Smooth muscle cell (in vitro differentiated cells): ENCODE results near the gene ZNF417. TPM values are rescaled to one million over a fixed set of nuclear protein-coding genes. Genes with fewer than 3 reads are reported as not detected.
A peak's percentile ranks its signal among the peaks of the same experiment; 100 is the strongest.

Source experiments
- DNase-seq: peaks from one replicate; lab custom pipeline; 2025; ENCODE audit not compliant: unreplicated experiment; lab: John Stamatoyannopoulos, UW
- H2AFZ ChIP-seq: fragments of 200-600 bp; sonication (generic); 2 replicates; pipeline ENCODE4 v1.6.0; 2016; ENCODE audit warnings: antibody characterized with exemption, low read depth, mild to moderate bottlenecking
- H3F3A ChIP-seq: fragments of 200-600 bp; sonication (generic); 2 replicates; pipeline ENCODE4 v1.6.0; 2017; ENCODE audit warnings: antibody characterized with exemption, low read depth
- H3K27ac ChIP-seq: fragments of 200-600 bp; sonication (generic); 2 replicates; pipeline ENCODE4 v1.5.1; 2016; ENCODE audit warnings: low read depth, mild to moderate bottlenecking
- H3K27me3 ChIP-seq: fragments of 200-600 bp; sonication (generic); 2 replicates; pipeline ENCODE4 v1.6.1; 2016; ENCODE audit warnings: low read depth, mild to moderate bottlenecking
- H3K36me3 ChIP-seq: fragments of 200-600 bp; sonication (generic); 2 replicates; pipeline ENCODE4 v1.5.1; 2016; ENCODE audit warnings: low read depth
- H3K4me1 ChIP-seq: fragments of 200-600 bp; sonication (generic); 2 replicates; pipeline ENCODE4 v1.5.1; 2016; ENCODE audit warnings: low read depth
- H3K4me2 ChIP-seq: fragments of 200-600 bp; sonication (generic); 2 replicates; pipeline ENCODE4 v1.6.0; 2016; ENCODE audit warnings: mild to moderate bottlenecking
- H3K4me3 ChIP-seq: fragments of 200-600 bp; sonication (generic); 2 replicates; pipeline ENCODE4 v1.5.1; 2016; ENCODE audit warnings: mild to moderate bottlenecking
- H3K79me2 ChIP-seq: fragments of 200-600 bp; sonication (generic); 2 replicates; pipeline ENCODE4 v1.6.0; 2016; ENCODE audit warnings: low read depth, mild to moderate bottlenecking
- H3K9ac ChIP-seq: fragments of 200-600 bp; sonication (generic); 2 replicates; pipeline ENCODE4 v1.6.0; 2016; ENCODE audit warnings: low read depth
- H3K9me3 ChIP-seq: fragments of 200-600 bp; sonication (generic); replicated peaks from 2 replicates; pipeline ENCODE4 v1.5.1; 2016; ENCODE audit warnings: low read depth
- H4K20me1 ChIP-seq: fragments of 200-600 bp; sonication (generic); 2 replicates; pipeline ENCODE4 v1.6.0; 2016; ENCODE audit warnings: low read depth
- CTCF ChIP-seq: fragments of 200-600 bp; sonication (generic); IDR thresholded peaks from 2 replicates; pipeline ENCODE4 v1.5.1; 2017; ENCODE audit warnings: borderline replicate concordance, mild to moderate bottlenecking, antibody characterized with exemption; ENCODE audit not compliant: insufficient read depth, poor library complexity, severe bottlenecking
- WGBS: methylation state at CpG from one replicate; pipeline ENCODE4 v1.1.7; 2016; ENCODE audit warnings: low lambda C conversion rate; 5-methylcytosine and 5-hydroxymethylcytosine counted together
- polyA plus RNA-seq: library from polyadenylated mRNA; unstranded; fragments of >200 nt; fragmentation: Nextera tagmentation; extraction: Ambion mirVana; gene quantifications from 2 replicates; pipeline ENCODE4 v1.2.1, GENCODE V29; 2016
- total RNA-seq: library from RNA; depleted of rRNA; stranded (reverse); fragments of >200 nt; gene quantifications from 2 replicates; pipeline ENCODE4 v1.2.3, GENCODE V29; 2014

The ZNF417 gene
- total and polyA plus RNA-seq, 2 experiments from 2014 or later, result 2.6 to 9.8 TPM

- Histone ChIP-seq H3K9ac (no peak overlapping the region), H3K79me2 (peaks cover 25% of the 10 kb centered on the region), H3K36me3 (no peaks in the 10 kb centered on the region), H3K4me2 (no peak overlapping the region), H4K20me1 (no peaks in the 10 kb centered on the region), H3K27me3 (no peaks in the 10 kb centered on the region), H3F3A (no peaks in the 10 kb centered on the region), H3K4me3 (no peak overlapping the region), H3K4me1 (peaks cover 7% of the 10 kb centered on the region), H3K9me3 (no peaks in the 10 kb centered on the region), H3K27ac (no peak overlapping the region), H2AFZ (no peak overlapping the region)
- no peak for DNase-seq
- WGBS, result 85% methylated on average over 12 of the region's 12 CpGs
- no peak for TF ChIP-seq CTCF
Observed at GRCh38 chr19:57949702-57950101, 33.3 kb upstream of the ZNF417 start.

GRCh38 chr19:57949296-57949695 lies 32.9 kb upstream of the ZNF417 start:
- 92% methylated on average over 18 of the region's 24 CpGs for WGBS
- Histone ChIP-seq H3K4me2 (no peak overlapping the region), H3K36me3 (no peaks in the 10 kb centered on the region), H3K79me2 (peaks cover 28% of the 10 kb centered on the region), H3K9me3 (no peaks in the 10 kb centered on the region), H2AFZ (no peak overlapping the region), H3K27ac (no peak overlapping the region), H3K4me1 (peaks cover 7% of the 10 kb centered on the region), H3K9ac (no peak overlapping the region), H3K4me3 (no peak overlapping the region), H3K27me3 (no peaks in the 10 kb centered on the region), H3F3A (no peaks in the 10 kb centered on the region), H4K20me1 (no peaks in the 10 kb centered on the region)
- DNase-seq, result no peak
- no peak for TF ChIP-seq CTCF

- Histone ChIP-seq H3K9ac (peak within 1 kb of the TSS; percentile 94), H3K27ac (peak within 1 kb of the TSS; percentile 45), H3K27me3 (no peaks in the 10 kb centered on the region), H3F3A (no peaks in the 10 kb centered on the region), H3K4me3 (peak within 1 kb of the TSS; percentile 90), H2AFZ (peak within 1 kb of the TSS; percentile 64), H3K4me2 (peak within 1 kb of the TSS; percentile 96), H3K79me2 (peaks cover 41% of the 10 kb centered on the region), H3K36me3 (peaks cover 10% of the 10 kb centered on the region), H3K4me1 (peaks cover 7% of the 10 kb centered on the region), H4K20me1 (no peaks in the 10 kb centered on the region), H3K9me3 (no peaks in the 10 kb centered on the region)
- WGBS, result 10% methylated on average over 53 of the region's 54 CpGs
- peak; percentile 58 for TF ChIP-seq CTCF
- peak; percentile 69 for DNase-seq
Observed at GRCh38 chr19:57947419-57948134, 31.2 kb upstream of the ZNF417 start, which contains the start of gene ZNF256. TSS of gene ZNF256 (minus strand) at chr19:57947706. CDS start at chr19:57947474, 232 bp downstream.

GRCh38 chr19:57947088-57947418 lies 30.7 kb upstream of the ZNF417 start:
- WGBS, result 2% methylated on average over 18 of the region's 18 CpGs
- Histone ChIP-seq H3K4me3 (peak overlapping the region; percentile 90), H4K20me1 (no peaks in the 10 kb centered on the region), H3K4me2 (peak overlapping the region; percentile 96), H3K9me3 (no peaks in the 10 kb centered on the region), H3K27me3 (no peaks in the 10 kb centered on the region), H3K36me3 (peaks cover 15% of the 10 kb centered on the region), H3K27ac (peak overlapping the region; percentile 45), H3K9ac (peak overlapping the region; percentile 94), H3K4me1 (peaks cover 7% of the 10 kb centered on the region), H2AFZ (peak overlapping the region; percentile 64), H3K79me2 (peaks cover 41% of the 10 kb centered on the region), H3F3A (no peaks in the 10 kb centered on the region)
- TF ChIP-seq CTCF, result no peak
- no peak for DNase-seq
